HCT116 (cell line): ENCODE results near the gene GOLIM4. TPM values are rescaled to one million over a fixed set of nuclear protein-coding genes. Genes with fewer than 3 reads are reported as not detected.

Source experiments
- ATAC-seq: fragments of 200-7000 bp; cut with Tn5 transposase; 2 replicates; pipeline ENCODE4 v1.9.1; 2020; ENCODE audit warnings: mild to moderate bottlenecking, moderate library complexity
- BruUV-seq: library from RNA; stranded (reverse); fragments of 400-500 nt; replicated peaks from 2 replicates; lab custom pipeline; 2021; lab: Mats Ljungman, UMichigan
- CTCF ChIA-PET: fragments of 300-600 bp; sonication (Branson Sonifier 250); formaldehyde crosslinking; loops from one replicate; lab custom pipeline; 2021; ENCODE audit warnings: antibody characterized with exemption; lab: Charles Lee
- POLR2A ChIA-PET: fragments of 300-600, 350-600 bp; sonication (Branson Sonifier 250); formaldehyde crosslinking; loops from one replicate; lab custom pipeline; 2021; ENCODE audit warnings: antibody characterized with exemption; lab: Charles Lee
- RAD21 ChIA-PET, 2 experiments: fragments of 300-600 bp; sonication (Branson Sonifier 250); formaldehyde crosslinking; loops; one replicate each; lab custom pipeline; 2023; ENCODE audit warnings: low total read pairs in 2 of 2; ENCODE audit not compliant: uncharacterized antibody in 2 of 2, unreplicated experiment in 2 of 2, low non-redundant PET in 1 of 2; lab: Charles Lee
- DNase-seq: peaks from one replicate; pipeline ENCODE4 v3.0.0-alpha.2; 2010; ENCODE audit warnings: low read depth, low spot score
- H2AFZ ChIP-seq: fragments of 200-600 bp; shearing (Covaris generic), sonication (generic); 2 replicates; pipeline ENCODE4 v1.6.1; 2017; ENCODE audit warnings: low read depth, mixed run types, mixed read lengths, antibody characterized with exemption, low read length; ENCODE audit not compliant: poor library complexity, severe bottlenecking
- H3K27ac ChIP-seq: 2 replicates; pipeline ENCODE4 v1.5.1; 2012; ENCODE audit warnings: low read depth, low read length
- H3K27me3 ChIP-seq: fragments of 200-600 bp; sonication (generic); 2 replicates; pipeline ENCODE4 v1.6.1; 2016; ENCODE audit warnings: mixed run types, low read length, mixed read lengths; ENCODE audit not compliant: insufficient read depth
- H3K36me3 ChIP-seq, 2 experiments: fragments of 200-500 bp in 1 of 2; fragments of 200-600 bp in 1 of 2; sonication (Bioruptor generic) in 1 of 2; sonication (generic) in 1 of 2; 2 replicates each; pipeline versions ENCODE4 v1.5.1 to v1.6.1; 2014 to 2016; ENCODE audit warnings: low read length in 2 of 2, inconsistent platforms in 1 of 2, mixed read lengths in 1 of 2, mixed run types in 1 of 2; ENCODE audit not compliant: insufficient read depth in 2 of 2, control insufficient read depth in 1 of 2
- H3K4me1 ChIP-seq, 2 experiments: fragments of 200-600 bp in 1 of 2; sonication (generic) in 1 of 2; 2 replicates each; pipeline versions ENCODE4 v1.5.1 to v1.6.1; 2012 to 2017; ENCODE audit warnings: low read length in 2 of 2, inconsistent platforms in 1 of 2, mild to moderate bottlenecking in 1 of 2, mixed read lengths in 1 of 2, mixed run types in 1 of 2, moderate library complexity in 1 of 2; ENCODE audit not compliant: insufficient read depth in 2 of 2, control insufficient read depth in 1 of 2
- H3K4me2 ChIP-seq: fragments of 200-600 bp; sonication (generic); 2 replicates; pipeline ENCODE4 v1.6.1; 2017; ENCODE audit warnings: mixed run types, low read length, mixed read lengths
- H3K4me3 ChIP-seq, 2 experiments: fragments of 200-600 bp in 1 of 2; sonication (generic) in 1 of 2; replicated peaks in 1 of 2; 2 replicates each; pipeline ENCODE4 v1.5.1; 2011 to 2016; ENCODE audit warnings: low read length in 2 of 2, control low read depth in 1 of 2, low read depth in 1 of 2, mild to moderate bottlenecking in 1 of 2, mixed read lengths in 1 of 2, mixed run types in 1 of 2
- H3K79me2 ChIP-seq: fragments of 200-600 bp; sonication (generic); 2 replicates; pipeline ENCODE4 v1.6.1; 2017; ENCODE audit warnings: mild to moderate bottlenecking, mixed run types, low read length, moderate library complexity, mixed read lengths; ENCODE audit not compliant: insufficient read depth
- H3K9ac ChIP-seq: fragments of 200-600 bp; sonication (generic); 2 replicates; pipeline ENCODE4 v1.6.1; 2016; ENCODE audit warnings: low read length, mixed read lengths
- H3K9me2 ChIP-seq: fragments of 200-600 bp; sonication (generic), shearing (Covaris generic); 2 replicates; pipeline ENCODE4 v1.6.1; 2017; ENCODE audit warnings: mixed run types, mild to moderate bottlenecking, moderate library complexity; ENCODE audit not compliant: insufficient read depth
- H3K9me3 ChIP-seq, 2 experiments: fragments of 200-500 bp in 1 of 2; fragments of 200-600 bp in 1 of 2; sonication (Bioruptor generic) in 1 of 2; sonication (generic) in 1 of 2; 2 replicates each; pipeline ENCODE4 v1.6.1; 2014 to 2017; ENCODE audit warnings: low read length in 2 of 2, mixed read lengths in 2 of 2, inconsistent platforms in 1 of 2, low read depth in 1 of 2, mild to moderate bottlenecking in 1 of 2, mixed run types in 1 of 2, moderate library complexity in 1 of 2; ENCODE audit not compliant: control insufficient read depth in 1 of 2, insufficient read depth in 1 of 2
- H4K20me1 ChIP-seq: fragments of 200-600 bp; sonication (generic), shearing (Covaris generic); 2 replicates; pipeline ENCODE4 v1.6.1; 2017; ENCODE audit warnings: mixed run types, mild to moderate bottlenecking, moderate library complexity; ENCODE audit not compliant: insufficient read depth
- ATF3 ChIP-seq: IDR thresholded peaks from 2 replicates; pipeline ENCODE4 v1.6.1; 2012
- EZH2 ChIP-seq: fragments of 200-600 bp; sonication (generic); IDR thresholded peaks from 2 replicates; pipeline ENCODE4 v1.6.1; 2017; ENCODE audit warnings: antibody characterized with exemption, mixed run types
- JUND ChIP-seq: IDR thresholded peaks from 2 replicates; pipeline ENCODE4 v1.6.1; 2012
- MAX ChIP-seq: IDR thresholded peaks from 2 replicates; pipeline ENCODE4 v1.6.1; 2012
- POLR2AphosphoS5 ChIP-seq: IDR thresholded peaks from 2 replicates; pipeline ENCODE4 v1.6.1; 2011; ENCODE audit warnings: mild to moderate bottlenecking, low read depth, low read length, moderate library complexity
- REST ChIP-seq: IDR thresholded peaks from 2 replicates; pipeline ENCODE4 v1.6.1; 2012; ENCODE audit warnings: low read depth
- TCF7L2 ChIP-seq: IDR thresholded peaks from 2 replicates; pipeline ENCODE4 v1.7.0; 2011; ENCODE audit warnings: borderline replicate concordance, inconsistent platforms; ENCODE audit not compliant: insufficient read depth, insufficient read length; ENCODE audit errors: extremely low read depth
- ZBTB33 ChIP-seq: IDR thresholded peaks from 2 replicates; pipeline ENCODE4 v1.6.1; 2011; ENCODE audit warnings: mild to moderate bottlenecking, low read length, moderate library complexity; ENCODE audit not compliant: insufficient replicate concordance; ENCODE audit errors: extremely low read depth
- ZNF274 ChIP-seq: fragments of 200-500 bp; sonication (Bioruptor generic); IDR thresholded peaks from 2 replicates; pipeline ENCODE4 v1.6.1; 2014; ENCODE audit warnings: mild to moderate bottlenecking, low read depth, low read length, inconsistent platforms
- intact Hi-C: fragments of 100-400 bp; cut with micrococcal nuclease; formaldehyde crosslinking; loops from 2 replicates; pipeline ENCODE4 v1.10.0; 2022
- total RNA-seq: library from RNA; stranded (reverse); gene quantifications from one replicate; pipeline ENCODE4 v1.2.1, GENCODE V29; 2021; ENCODE audit not compliant: unreplicated experiment

GOLIM4 gene
- total RNA-seq, 1 experiment from 2014 or later: 10.6 TPM

GRCh38 chr3:168048414-168049330 is 47.1 kb downstream of the GOLIM4 start:
- no peak for TF ChIP-seq EZH2
- no peak for TF ChIP-seq ZBTB33
- TF ChIP-seq ZNF274: no peak
- TF ChIP-seq TCF7L2: no peak
- no peak for TF ChIP-seq REST
- TF ChIP-seq POLR2AphosphoS5: no peak
- TF ChIP-seq MAX: no peak
- TF ChIP-seq ATF3: no peak
- TF ChIP-seq JUND: no peak
- TF ChIP-seq, all 23 proteins: peak for 0
- H3K9ac ChIP-seq: no peak overlapping the region
- no peak overlapping the region for H2AFZ ChIP-seq
- no peaks in the 10 kb centered on the region for H4K20me1 ChIP-seq
- H3K4me2 ChIP-seq: no peak overlapping the region
- CTCF ChIA-PET: interaction anchor here (0.6 to 4.1 kb wide), 8 partner anchors 40 to 767 kb away, joined by 3 to 47 read pairs (median 3); no protein-coding TSS in a partner anchor
- H3K9me3 ChIP-seq: no peaks in the 10 kb centered on the region
- H3K27me3 ChIP-seq: no peaks in the 10 kb centered on the region
- H3K79me2 ChIP-seq: no peaks in the 10 kb centered on the region
- no peak overlapping the region for H3K4me3 ChIP-seq
- H3K4me1 ChIP-seq: no peaks in the 10 kb centered on the region
- H3K9me2 ChIP-seq: no peaks in the 10 kb centered on the region
- ATAC-seq (no peak), DNase-seq (no peak)
- no peak overlapping the region for H3K27ac ChIP-seq
- RAD21 ChIA-PET: interaction anchor here in 1 of 2 experiments (0.7 kb wide), 1 partner anchor 39 kb away, joined by 3 read pairs; no protein-coding TSS in a partner anchor
- intact Hi-C loops: loop anchor here (5.0 kb wide), 1 partner anchor 569 kb away; no protein-coding TSS in a partner anchor
- POLR2A ChIA-PET: interaction anchor here (1.3 kb wide), 1 partner anchor 163 kb away, joined by 4 read pairs; no protein-coding TSS in a partner anchor
- no TSS peak for BruUV-seq
- no peaks in the 10 kb centered on the region for H3K36me3 ChIP-seq
